Endometrial microvascular endothelial cells (primary cell): ENCODE results near the gene LAMA3. TPM values are rescaled to one million over a fixed set of nuclear protein-coding genes. Genes with fewer than 3 reads are reported as not detected.
"Not testable (repeated sequence)": the region's sequence is repeated elsewhere in the genome, so short reads cannot be mapped to it uniquely, and the experiment has no call there.

Source experiments
- in situ Hi-C: cut with HindIII; loops from 2 replicates; pipeline ENCODE4 v1.10.0; 2017; ENCODE audit warnings: low sequenced_read_pairs, low pct_unique_long_range_greater_than_20kb; ENCODE audit errors: inconsistent ontology term
- total RNA-seq: library from RNA; depleted of rRNA; stranded (reverse); fragments of >200 nt; gene quantifications from one replicate; pipeline ENCODE4 v1.2.3, GENCODE V29; 2015; ENCODE audit errors: inconsistent ontology term

LAMA3 gene
- total RNA-seq, 1 donor from 2014 or later: 9.7 TPM

DNA sequence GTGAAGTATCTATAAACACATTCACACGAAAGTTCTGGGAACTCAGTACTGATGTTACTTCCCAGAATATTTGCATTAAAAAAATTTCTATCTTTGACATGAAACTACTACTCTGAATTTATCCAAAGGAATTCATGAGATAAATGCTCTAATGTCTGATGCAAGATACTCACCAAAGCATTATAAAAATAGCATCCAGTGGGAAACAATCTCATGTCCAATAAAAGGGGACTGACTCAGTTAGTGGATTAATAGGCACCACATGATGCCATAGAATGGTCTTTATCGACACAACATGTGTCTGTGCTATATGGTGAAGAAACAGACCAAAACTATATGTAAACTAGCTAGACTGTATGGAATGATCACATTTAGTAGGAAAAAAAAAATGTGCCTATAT lies 33.9 kb downstream of the LAMA3 start:
- in situ Hi-C loops: no loop called here

DNA sequence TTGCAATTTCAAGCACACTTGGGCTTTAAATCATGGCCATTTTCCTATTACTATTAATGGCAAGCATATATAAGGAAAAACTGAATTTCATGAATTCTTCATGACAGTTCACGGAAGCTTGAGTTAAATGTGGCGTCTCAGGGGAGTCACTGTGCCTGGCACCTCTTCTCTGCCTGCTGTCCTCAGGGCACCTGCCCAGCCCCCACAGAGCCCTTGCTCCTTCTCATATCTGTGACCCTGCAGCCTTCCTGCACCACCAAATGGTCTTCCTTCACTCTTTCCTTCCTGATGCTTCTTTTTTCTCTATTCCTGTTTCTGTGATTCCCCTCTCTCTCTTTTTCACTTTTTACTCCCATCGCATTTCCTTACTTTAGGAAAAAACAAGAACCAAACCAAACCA lies 35.4 kb downstream of the LAMA3 start:
- in situ Hi-C loops: no loop called here

DNA sequence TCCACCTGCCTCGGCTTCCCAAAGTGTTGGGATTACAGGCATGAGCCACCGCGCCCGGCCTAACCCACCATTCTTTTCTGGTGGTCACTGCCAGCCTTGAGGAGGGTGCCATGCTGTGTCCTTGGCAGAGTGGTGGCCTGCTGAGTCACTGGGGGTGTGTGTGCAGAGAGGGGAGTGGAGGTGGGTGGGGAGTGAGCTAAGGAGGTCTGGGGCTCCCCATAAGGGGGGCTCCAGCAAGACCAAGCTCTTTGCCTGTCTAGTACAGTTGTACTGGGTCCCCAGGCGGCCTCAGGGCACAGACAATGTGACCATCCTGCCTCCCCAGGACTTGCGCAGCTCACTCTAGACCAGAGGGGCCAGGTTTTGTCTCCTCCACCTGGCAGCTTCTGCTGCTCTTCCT lies 36.1 kb downstream of the LAMA3 start:
- in situ Hi-C loops: no loop called here

DNA sequence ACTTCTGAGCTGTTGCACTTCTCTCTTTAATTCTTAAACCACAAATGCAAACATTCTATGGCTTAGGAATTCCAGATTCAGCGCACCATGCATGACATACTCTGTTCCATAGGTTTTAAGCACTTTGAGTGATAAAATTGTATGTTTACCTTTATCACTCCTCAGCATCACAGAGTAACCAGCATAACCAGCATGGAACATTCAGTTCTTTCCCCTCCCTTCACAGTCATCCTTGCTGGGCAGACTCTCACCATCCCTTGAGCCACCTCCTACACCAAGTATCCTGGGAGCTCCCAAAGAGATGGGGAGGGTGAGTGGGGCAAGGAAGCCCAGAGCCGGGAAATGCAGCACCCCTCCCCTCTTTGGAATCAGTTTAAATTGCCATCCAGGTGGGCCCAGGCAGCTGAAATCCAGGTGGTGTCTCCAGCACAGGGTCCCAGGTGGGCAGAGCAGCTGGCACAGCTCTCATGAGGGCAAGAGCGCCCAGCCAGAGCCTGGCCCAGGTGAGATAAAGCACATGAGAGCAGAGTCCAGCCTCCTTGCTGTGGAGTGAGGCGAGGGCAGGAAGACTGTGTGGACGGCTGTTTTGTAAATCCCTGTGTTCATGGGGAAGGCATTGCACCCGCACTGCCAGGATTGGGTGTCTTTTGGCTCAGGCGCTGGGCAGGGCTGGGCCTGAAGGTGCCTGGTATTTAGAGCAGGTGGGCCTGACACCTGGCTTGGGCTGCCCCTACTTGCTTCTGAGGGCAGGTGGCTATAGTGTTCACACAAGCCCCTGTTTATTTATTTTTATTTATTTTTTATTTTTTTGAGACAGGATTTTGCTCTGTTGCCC lies 36.8 kb downstream of the LAMA3 start:
- in situ Hi-C loops: no loop called here

DNA sequence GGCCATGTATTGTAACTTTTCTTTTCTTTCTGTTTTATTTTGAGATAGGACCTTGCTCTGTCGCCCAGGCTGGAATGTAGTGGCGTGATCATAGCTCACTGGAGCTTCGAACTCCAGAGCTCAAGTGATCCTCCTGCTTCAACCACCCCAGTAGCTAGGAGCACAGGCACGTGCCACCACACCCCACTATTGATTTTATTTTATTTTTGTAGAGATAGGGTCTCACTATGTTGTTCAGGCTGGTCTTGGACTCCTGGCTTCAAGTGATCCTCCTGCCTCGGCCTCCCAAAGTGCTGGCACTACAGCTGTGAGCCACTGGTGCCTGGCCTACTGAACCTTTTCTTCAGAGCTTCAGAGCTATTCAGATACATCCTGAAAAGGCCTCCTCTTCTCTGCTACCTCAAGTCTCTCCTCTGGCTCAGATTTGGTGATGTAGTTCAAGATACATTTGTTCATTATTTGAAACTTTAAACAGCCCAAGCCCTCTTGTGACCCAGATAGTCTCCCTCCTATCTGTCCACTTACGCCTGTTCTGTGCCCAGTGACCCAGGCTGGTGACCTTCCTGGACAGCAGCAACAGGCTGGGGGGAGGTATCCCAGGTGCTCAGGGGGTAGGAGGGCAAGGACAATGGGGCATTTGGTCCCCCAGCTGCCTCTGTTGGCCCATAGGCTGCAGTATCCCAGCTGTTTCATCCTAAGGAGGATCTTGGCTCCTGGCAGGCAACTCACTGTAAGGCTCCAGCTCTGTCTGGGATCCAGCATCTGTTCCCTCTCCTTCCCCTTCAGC lies 38.6 kb downstream of the LAMA3 start:
- in situ Hi-C loops: no loop called here

DNA sequence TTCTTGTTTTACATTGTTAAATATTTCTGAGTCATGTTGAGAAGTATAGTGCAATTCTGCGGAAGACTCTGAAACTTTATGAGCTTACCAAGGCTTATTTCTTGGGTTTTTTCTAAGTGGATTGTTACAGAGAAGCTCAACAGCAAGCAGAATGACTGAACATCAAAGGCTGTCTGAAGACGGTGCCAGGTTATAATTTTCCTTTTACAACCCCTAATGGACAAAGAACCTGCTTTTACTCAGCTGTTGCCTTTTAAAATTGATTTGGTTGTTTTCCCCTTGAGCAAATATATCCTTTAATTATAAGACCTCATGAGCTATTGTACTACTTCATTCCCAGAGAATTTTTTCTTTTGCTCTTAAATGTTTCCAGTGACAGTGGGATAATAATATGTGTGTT lies 41.6 kb downstream of the LAMA3 start:
- in situ Hi-C loops: no loop called here

DNA sequence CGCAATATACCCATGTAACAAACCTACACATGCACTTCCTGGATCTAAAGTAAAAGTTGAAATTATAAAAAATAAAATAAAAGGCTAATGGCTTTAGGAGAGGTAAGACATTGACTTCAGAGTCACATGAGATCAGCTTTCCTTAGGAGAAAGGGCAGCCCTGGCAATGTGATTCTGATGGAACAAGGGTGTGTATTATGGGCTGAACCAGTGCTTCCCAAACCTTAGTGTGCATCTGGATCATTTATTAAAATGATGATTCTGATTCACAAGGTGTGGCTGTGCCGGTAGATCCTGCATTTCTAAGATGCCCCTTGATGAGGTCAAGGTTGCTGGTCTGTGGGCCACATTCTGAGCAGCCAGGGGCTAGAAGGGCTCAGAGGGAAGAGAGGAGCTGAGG lies 42.6 kb downstream of the LAMA3 start:
- in situ Hi-C loops: no loop called here

DNA sequence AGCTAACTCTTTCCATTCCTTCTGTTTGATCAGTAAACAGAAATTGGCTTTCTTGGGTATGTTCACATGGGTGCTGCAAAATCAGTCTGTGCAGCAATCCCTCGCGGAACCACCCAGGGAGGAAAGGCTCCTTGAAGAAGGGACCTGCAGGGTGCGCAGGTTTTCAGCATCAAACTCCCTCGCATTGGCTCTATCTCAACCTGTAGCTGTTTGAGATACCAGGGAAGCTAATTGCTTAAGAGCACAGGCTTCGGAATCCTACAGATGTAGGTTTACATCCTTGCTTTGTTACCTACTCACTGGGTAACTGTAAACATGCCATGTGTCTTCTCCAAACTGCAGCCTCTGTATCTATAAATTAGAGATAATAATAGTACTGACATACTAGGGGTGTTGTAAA lies 43.2 kb downstream of the LAMA3 start:
- in situ Hi-C loops: no loop called here

DNA sequence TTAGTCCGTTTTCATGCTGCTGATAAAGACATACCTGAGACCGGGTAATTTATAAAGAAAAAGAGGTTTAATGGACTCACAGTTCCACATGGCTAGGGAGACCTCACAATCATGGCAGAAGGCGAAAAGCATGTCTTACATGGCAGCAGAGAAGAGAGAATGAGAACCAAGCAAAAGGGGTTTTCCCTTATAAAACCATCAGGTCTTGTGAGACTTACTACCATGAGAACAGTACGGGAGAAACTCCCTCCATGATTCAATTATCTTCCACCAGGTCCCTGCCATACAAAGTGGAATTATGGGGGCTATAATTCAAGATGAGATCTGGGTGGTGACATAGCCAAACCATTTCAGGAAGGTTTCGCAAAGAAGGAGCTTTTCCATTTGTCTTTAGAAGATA lies 44.0 kb downstream of the LAMA3 start:
- in situ Hi-C loops: not testable (repeated sequence)

DNA sequence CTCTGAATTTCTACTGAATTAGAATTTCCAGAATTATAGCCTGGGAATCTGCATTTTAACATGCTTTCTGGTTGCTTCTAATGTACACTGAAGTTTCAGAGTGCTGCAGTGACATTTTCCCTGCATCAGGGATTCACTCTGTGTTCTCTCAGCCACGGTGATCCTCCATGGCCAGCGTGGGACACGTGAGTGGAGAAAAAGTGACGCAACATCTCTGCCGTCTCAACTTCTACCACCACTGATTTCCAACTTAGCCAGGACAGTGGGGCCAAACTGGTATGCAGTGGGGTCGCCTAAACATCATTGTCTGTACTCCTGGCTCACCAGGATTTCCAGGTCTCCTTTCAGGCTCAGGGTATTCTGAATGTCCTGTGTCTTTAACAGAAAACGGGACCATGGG lies 44.6 kb downstream of the LAMA3 start:
- in situ Hi-C loops: no loop called here

DNA sequence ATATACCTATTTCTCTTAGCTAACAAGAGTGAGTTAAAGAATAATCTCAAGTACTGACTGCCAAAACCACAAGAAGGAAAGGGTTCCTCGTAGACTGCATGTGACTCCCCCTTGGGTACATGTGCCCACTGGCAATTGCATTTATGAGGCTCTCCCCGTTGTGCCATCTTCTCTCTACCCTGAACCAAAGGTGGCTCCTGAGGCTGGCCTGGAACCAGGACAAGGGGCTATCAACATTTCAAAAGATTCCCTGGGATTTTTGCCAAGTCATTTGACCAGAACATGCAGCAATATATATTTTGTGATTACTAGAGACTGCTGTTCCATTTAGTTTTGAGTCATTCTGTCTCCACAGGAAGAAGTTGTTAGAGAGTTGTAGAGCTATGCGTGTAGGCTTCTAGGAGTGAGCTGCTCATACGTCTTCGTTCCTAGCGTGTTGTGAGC lies 45.8 kb downstream of the LAMA3 start:
- in situ Hi-C loops: no loop called here

DNA sequence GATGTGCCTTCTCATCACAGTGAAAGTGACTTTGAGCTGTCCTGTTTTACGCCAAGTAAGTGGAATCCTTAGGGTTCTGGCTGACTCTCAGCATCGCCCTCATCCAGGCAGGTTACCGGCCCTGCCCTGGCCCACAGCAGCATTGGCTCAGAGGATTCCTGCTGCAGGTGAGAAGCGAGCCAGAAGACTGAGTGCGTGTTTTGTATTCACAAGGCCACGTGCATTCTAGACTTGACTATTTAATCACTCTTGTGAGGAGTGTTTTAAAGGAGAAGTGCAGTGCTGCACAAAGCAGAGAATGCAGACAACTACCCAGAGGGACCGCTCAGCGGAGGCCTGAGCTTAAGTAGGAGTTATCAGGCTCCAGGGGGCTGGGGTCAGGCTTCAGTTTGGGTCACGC lies 48.3 kb downstream of the LAMA3 start:
- in situ Hi-C loops: no loop called here

DNA sequence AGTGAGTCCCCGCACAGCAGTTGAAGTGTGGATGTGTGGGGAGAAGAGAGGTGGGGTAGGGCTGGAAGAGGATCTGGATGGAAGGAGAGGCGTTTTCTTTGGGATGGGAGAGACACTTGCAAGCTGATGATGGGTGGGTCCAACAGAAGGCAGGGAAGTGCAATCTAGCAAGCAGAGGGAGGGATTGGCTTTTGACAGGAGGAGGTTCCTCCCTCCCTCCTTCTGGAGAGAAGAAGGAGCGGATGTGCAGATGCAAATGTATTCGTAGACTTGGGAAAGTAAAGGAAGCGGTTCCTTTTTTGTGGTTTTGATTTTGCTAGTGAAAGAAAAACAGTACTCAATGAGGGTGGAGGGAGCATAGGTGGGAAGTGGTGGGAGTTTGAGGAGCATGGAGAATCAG lies 48.9 kb downstream of the LAMA3 start:
- in situ Hi-C loops: no loop called here

DNA sequence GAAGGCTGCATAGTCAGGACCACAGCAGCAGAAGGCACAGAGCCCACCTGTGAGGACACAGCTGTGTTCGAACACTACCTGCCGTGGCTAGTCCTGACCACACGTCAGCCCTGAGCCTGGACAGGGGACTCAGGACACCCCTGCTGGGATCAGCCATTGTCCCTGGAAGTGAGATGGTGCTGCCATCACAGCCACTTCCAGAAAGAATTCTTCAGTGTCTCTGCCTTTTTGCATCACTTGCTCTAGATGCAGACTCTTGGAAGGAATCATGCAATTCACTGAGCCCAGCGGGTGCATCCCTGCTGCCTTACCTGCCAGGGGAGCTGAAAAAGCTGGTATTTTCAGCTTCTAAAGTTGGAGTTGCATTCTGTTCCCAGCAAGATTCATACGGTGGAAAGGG lies 49.3 kb downstream of the LAMA3 start:
- in situ Hi-C loops: no loop called here

DNA sequence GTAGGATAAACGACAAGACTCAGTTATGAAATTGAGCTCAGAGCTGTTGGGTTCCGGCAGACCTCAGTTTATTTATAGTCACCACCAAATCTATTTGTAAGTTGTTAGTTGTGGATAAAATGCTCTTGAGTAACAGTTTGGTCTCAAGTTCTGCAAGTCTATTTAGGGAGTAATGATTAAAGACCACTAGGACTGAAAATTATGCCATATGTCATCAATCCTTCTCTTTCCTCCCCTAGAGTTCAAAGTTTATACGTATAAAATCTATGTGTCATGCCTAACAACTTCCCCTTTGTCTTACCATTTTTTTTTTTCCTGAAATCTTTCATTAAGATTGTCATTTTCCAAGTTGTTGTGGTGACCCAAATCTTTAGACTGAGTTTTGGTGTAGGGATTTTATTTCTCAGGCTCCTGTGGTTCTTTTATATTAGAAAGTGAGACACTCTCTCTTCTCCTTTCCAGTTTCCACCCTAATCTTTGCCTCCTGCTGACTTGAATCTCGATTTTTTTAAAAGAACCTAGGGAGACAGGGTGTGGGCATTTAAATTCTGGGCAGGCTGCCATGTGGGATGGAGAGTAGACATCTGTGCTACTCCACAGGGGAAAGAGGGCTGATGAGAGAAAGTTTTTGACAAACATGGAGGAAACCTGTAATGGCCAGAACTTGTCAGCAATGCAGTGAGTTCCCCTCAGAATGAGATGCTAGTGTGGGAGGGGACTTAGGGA lies 51.0 kb downstream of the LAMA3 start:
- in situ Hi-C loops: no loop called here

DNA sequence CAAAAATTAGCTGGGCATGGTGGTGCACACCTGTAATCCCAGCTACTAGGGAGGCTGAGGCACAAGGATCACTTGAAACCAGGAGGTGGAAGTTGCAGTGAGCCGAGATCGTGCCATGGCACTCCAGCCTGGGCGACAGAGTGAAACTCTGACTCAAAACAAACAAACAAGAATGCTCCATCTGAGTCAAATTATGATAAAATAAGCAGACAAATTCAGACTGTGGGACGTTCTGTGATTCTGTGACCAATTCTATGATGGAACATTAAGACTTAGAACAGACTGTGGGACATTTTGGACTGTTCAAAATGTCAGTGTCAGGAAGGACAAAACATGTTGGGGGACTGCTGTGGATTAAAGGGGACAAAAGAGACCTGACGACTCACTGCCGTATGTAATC lies 52.7 kb downstream of the LAMA3 start:
- in situ Hi-C loops: not testable (repeated sequence)

DNA sequence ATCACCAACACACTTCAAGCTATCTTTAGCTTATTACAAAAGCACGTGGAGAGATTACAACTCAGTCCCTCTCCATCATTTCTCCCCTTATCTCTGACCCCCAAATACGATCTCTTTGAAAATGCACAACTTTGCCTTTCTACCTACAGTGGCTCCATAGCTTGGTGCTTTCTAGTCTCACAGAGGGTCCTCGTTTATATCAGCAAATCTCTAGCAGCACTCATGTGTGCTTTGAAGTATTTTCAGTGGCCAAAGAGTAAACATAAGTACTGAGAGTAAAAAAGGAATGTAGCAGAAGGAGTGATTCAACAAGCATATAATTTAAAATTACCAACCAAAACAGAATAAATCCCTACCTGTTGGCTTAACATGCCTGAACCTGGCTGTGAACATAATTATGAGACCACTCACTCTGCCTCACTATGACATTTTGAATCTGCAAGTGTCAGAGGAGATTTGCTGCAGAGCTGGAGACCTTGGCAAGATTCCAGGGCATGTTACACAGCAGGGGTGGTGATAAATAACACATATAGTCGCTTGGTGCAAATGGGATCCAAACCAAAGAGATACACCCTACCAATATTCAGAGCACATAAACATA lies 54.6 kb downstream of the LAMA3 start:
- in situ Hi-C loops: no loop called here

DNA sequence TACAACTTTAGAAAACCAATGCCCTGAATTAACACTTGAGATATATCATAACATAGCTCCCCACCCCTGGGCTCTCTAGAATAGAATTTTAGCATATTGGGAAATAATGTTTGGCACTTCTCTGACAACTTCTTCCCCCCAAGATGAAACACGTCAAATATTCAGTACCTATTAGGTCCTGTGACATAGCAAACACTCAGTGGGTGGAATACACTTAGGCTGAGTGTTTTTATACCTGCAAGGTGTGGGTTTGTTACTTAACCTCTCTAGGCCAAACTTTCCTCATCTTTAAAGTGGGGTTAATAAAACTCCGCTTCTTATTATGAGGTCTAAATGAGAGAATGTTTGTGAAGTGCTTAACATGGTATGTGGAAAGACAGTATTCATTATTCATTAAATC lies 56.1 kb downstream of the LAMA3 start:
- in situ Hi-C loops: no loop called here

DNA sequence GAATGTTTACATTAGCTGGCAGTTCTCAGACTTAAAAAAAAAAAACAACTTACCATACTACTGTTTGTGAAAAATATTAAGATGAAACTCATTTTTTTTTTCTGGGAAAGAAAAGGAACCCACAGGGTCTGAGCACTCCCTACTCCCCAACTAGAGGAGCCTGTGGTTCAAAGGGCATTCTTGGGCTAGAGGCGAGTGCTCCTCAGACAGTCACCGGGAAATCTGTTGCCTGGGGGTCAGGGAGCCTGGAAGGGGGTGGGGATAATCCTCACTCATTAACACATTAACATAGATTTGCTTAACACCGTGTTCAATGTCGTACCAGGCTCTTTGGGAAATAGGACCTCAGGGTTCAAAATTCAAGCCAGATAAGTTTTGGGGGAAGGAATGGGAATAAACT lies 57.6 kb downstream of the LAMA3 start:
- in situ Hi-C loops: no loop called here
